ENCODE data around the gene FMO4. TPM values are rescaled to one million over a fixed set of nuclear protein-coding genes. Genes with fewer than 3 reads are reported as not detected.
"Not testable (repeated sequence)": the region's sequence is repeated elsewhere in the genome, so short reads cannot be mapped to it uniquely, and the experiment has no call there.

Gene FMO4
- total RNA-seq, 5 donors from 2014 or later (not counting 1 experiment from before 2014, with no cell fraction given), result 2.0 to 3.7 (median 2.8) TPM

- POLR2A ChIA-PET, result no interaction called here
Measured at GRCh38 chr1:171384496-171384895, 70.5 kb downstream of the FMO4 start.

GRCh38 chr1:171389171-171389570 is 75.2 kb downstream of the FMO4 start:
- no peaks in the 10 kb centered on the region for H3K4me1 Mint-ChIP-seq
- H3K27me3 ChIP-seq (replicated peaks in 1 of 2; ENCODE audit: control insufficient read depth in 2 of 2, extremely low read depth in 1 of 2, insufficient read depth in 2 of 2, low read length in 1 of 2), result peaks cover 0 to 7% of the 10 kb centered on the region in 2 experiments
- 33% methylated on average over 1 of the region's 3 CpGs for WGBS (ENCODE audit: insufficient coverage)
- ChIA-PET CTCF (no interaction called here), POLR2A (interaction anchor here in 1 of 2 donors (0.6 to 0.7 kb wide), 2 partner anchors 32 to 83 kb away, joined by 3 to 5 read pairs; no protein-coding TSS in a partner anchor)
- no peaks in the 10 kb centered on the region for H3K4me1 ChIP-seq (ENCODE audit: control insufficient read depth in 1 of 2, extremely low read depth in 1 of 2, insufficient read depth in 2 of 2, low read length in 2 of 2)
- H3K4me3 Mint-ChIP-seq, result no peak overlapping the region
- H3K27me3 Mint-ChIP-seq, result peaks cover 5% of the 10 kb centered on the region in 2 donors
- H3K9me3 Mint-ChIP-seq, result no peaks in the 10 kb centered on the region
- no peaks in the 10 kb centered on the region for H3K9me3 ChIP-seq
- H3K36me3 ChIP-seq (ENCODE audit: control insufficient read depth in 2 of 2, extremely low read depth in 1 of 2, insufficient read depth in 1 of 2, low read length in 1 of 2), result no peaks in the 10 kb centered on the region
- no peak overlapping the region for H3K27ac ChIP-seq (ENCODE audit: low read length)
- H3K36me3 Mint-ChIP-seq, result no peaks in the 10 kb centered on the region
- ATAC-seq (replicated peaks in 1 of 4) (no peak), DNase-seq (no peak)
- H3K4me3 ChIP-seq (ENCODE audit: control insufficient read depth in 1 of 2, extremely low read depth in 1 of 2, low read length in 1 of 2), result no peak overlapping the region
- no peak overlapping the region for H3K27ac Mint-ChIP-seq

More at GRCh38 chr1:171384496-171384895, 70.5 kb downstream of the FMO4 start:
- DNase-seq (no peak), ATAC-seq (replicated peaks in 1 of 4) (no peak)
- H3K36me3 ChIP-seq (ENCODE audit: control insufficient read depth in 2 of 2, extremely low read depth in 1 of 2, insufficient read depth in 1 of 2, low read length in 1 of 2), result no peaks in the 10 kb centered on the region
- no peaks in the 10 kb centered on the region for H3K36me3 Mint-ChIP-seq
- H3K4me1 ChIP-seq (ENCODE audit: control insufficient read depth in 1 of 2, extremely low read depth in 1 of 2, insufficient read depth in 2 of 2, low read length in 2 of 2), result no peaks in the 10 kb centered on the region
- no peaks in the 10 kb centered on the region for H3K4me1 Mint-ChIP-seq
- no peak overlapping the region for H3K27ac Mint-ChIP-seq
- no peak overlapping the region for H3K4me3 Mint-ChIP-seq
- CTCF ChIA-PET, result no interaction called here
- H3K9me3 Mint-ChIP-seq, result peaks cover 0 to 4% (median 2%) of the 10 kb centered on the region in 3 donors
- peaks cover 0 to 3% of the 10 kb centered on the region in 2 experiments for H3K27me3 ChIP-seq (replicated peaks in 1 of 2; ENCODE audit: control insufficient read depth in 2 of 2, extremely low read depth in 1 of 2, insufficient read depth in 2 of 2, low read length in 1 of 2)
- WGBS (ENCODE audit: insufficient coverage), result no CpG with 5 or more reads among the region's 2 CpGs
- peaks cover 5% of the 10 kb centered on the region in 2 donors for H3K27me3 Mint-ChIP-seq
- H3K4me3 ChIP-seq (ENCODE audit: control insufficient read depth in 1 of 2, extremely low read depth in 1 of 2, low read length in 1 of 2), result no peak overlapping the region
- H3K9me3 ChIP-seq, result no peaks in the 10 kb centered on the region
- H3K27ac ChIP-seq (ENCODE audit: low read length), result no peak overlapping the region

- H3K9me3 Mint-ChIP-seq; H3K4me1 ChIP-seq (ENCODE audit: control insufficient read depth in 1 of 2, extremely low read depth in 1 of 2, insufficient read depth in 2 of 2, low read length in 2 of 2); H3K4me1 Mint-ChIP-seq; CTCF ChIA-PET; H3K4me3 ChIP-seq (ENCODE audit: control insufficient read depth in 1 of 2, extremely low read depth in 1 of 2, low read length in 1 of 2); H3K27ac Mint-ChIP-seq; H3K27me3 ChIP-seq (replicated peaks in 1 of 2; ENCODE audit: control insufficient read depth in 2 of 2, extremely low read depth in 1 of 2, insufficient read depth in 2 of 2, low read length in 1 of 2); H3K36me3 ChIP-seq (ENCODE audit: control insufficient read depth in 2 of 2, extremely low read depth in 1 of 2, insufficient read depth in 1 of 2, low read length in 1 of 2); ATAC-seq (replicated peaks in 1 of 4); H3K27ac ChIP-seq (ENCODE audit: low read length); POLR2A ChIA-PET; H3K9me3 ChIP-seq; H3K36me3 Mint-ChIP-seq; H3K4me3 Mint-ChIP-seq; H3K27me3 Mint-ChIP-seq; DNase-seq: not testable (repeated sequence)
- 86% methylated on average over 1 of the region's 1 CpG for WGBS (ENCODE audit: insufficient coverage)
Measured at GRCh38 chr1:171390740-171391139, 76.8 kb downstream of the FMO4 start.

Other genes starting within 250 kb of the FMO4 start
- gene FMO3, start 223.3 kb upstream of the FMO4 start, total RNA-seq, result under 1 TPM in 1 of 5 donors, not detected in 4; 0.20 TPM
- gene FMO2, start 128.9 kb upstream of the FMO4 start, total RNA-seq, result under 1 TPM in 3 of 5 donors, not detected in 2; 0.38 to 0.82 (median 0.70) TPM
- not detected for gene FMO1, start 65.7 kb upstream of the FMO4 start, total RNA-seq
- 100 to 1,000 TPM; 229 to 340 (median 259) TPM for gene PRRC2C, start 171.3 kb downstream of the FMO4 start, total RNA-seq